NCI-H510A (cell line): ENCODE measurements around the gene APOL1.
"Not testable (repeated sequence)": the region's sequence is repeated elsewhere in the genome, so short reads cannot be mapped to it uniquely, and the experiment has no call there.

Source experiments
- DNase-seq: peaks from one replicate; lab custom pipeline; 2025; lab: John Stamatoyannopoulos, UW

The APOL1 gene

DNA sequence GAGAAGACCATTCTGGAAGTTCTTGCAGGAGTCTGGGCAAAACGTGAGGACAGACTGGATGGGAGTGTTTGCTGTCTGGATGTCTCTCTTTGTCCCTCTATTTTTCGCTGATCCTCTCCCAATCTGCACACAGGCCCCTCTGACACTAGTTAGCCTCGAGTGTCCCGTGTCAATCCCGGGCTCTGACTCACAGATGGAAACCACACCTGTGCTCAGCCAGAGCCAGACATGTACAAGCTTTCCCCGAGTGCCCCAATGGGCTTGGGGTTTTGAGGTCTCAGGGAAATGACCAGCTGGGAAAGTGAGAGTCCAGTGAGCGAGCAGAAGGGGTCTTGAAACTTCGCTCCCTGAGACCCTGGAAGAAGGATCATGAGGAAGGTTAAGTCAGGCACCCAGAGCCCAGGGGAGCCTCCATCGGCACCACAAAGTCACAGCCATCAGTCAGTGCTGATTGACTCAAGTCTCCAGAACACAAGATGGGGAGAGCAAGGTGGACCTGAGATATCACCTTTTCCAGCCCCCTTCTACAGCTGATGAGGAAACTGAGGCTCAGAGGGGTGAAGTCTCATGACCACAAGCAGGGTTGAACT is 27.5 kb upstream of the APOL1 start:
- no peak for DNase-seq

DNA sequence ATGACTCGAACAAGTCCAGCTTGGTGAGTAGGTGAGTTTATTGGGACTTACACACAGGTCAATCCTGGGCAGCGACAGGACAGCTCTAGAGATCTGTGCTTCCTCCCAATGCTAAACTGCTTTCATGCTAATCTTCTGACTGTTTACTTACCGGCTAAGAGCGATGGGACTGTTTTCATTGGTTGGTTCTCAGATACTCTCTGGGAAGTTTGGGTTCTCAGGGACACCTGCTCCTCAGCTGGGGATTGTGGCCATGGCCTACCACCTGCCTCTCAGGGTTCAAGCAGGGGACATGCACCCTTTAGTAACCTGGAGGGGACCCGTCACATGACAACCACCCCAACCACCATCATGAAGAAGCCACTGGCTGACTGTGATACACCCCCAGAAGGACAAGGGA is 26.7 kb upstream of the APOL1 start:
- peak; percentile 55 for DNase-seq

DNA sequence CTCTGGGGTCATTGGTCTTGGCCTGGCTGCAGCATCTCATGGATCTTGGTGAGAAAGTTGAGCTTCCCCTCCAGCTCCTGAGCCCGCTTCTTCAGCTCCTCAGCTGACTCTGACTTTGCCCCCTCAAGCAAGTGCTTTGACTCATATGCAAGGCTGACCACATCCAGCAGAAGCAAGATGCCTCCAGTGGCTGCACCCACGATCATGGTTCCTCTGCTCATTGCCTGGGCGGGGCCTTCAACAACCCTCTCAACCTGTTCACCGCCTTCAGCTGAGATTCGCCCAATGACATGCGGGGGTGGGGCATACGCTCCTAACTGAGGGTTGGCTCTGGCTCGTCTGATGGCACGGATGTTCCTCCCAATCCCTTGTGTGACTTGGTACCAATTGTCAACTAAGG is 25.5 kb upstream of the APOL1 start:
- peak; percentile 64 for DNase-seq

DNA sequence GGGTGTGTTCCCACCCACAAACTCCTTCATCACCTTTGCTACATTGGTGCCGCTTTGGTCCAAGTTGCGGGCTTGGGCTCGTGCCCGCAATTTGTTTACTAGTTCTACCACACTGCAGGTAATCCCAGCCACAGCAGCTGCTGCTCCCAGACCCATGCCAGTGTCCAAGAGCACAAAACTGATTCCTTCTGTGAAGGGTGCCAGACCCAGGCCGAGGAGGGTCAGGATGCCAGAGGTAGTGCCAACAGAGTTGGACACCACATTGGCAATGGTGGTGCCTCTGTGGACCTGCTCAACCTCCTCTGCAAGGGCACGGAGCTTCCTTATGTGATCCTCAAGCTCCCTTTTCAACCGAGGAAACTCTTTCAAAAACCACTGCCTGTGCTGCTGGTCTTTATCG is 25.1 kb upstream of the APOL1 start:
- no peak for DNase-seq

DNA sequence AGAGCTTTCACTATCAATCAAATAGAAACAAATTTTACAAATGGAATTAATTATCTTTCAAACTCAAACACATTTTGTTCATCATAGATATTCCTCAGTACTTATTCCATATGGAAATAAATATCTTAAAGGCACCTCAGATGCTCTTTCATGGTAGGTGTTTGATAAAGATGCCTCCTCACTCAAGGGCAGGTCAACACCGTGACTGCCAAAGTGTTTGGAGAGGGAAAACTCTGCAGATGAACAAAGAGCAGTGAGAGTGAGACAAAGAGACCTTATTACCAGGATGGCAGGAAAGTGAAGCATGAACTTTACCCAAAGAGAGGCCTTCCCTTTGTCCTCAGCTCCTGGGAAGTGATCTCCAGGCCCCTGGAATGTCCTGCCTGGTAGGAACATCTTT is 24.6 kb upstream of the APOL1 start:
- DNase-seq: not testable (repeated sequence)

DNA sequence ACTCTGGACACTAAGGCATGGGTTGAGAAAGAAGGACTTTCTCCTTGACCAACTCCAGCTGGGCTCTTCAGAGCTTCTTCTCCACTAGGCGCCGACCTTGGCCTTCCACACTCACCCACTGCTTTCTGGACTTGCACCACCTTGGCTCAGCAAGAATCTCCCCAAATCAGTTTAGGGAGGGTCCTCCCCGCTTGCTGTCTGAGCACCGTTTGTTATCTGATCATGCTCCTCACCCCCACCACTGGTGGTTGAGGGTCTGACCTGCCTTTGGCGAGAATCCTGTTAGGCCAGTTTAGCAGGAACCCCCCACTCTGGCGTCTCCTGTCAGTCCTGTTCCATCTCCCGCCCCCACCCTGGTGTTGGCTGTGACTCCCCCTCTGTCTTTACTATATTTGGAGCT is 24.0 kb upstream of the APOL1 start:
- DNase-seq: no peak

DNA sequence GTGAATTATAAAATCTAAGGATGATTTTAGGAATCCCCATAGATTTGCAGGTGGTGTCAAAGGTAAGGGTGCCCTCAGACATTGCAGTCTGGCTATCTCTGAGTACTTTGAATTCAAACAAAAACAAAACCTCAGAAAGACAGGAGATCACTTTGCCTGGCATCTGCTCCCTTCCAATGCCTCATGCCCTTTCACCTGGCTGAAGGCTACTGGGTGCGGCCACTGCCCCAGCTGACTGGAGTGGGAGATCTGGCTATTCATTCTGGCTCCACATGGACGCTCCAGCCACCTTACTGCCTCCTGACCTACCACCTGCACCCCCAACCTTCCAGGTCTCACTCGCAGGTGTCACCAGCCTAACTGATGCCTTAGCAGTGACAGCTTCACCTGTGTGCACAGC is 23.3 kb upstream of the APOL1 start:
- not testable (repeated sequence) for DNase-seq

DNA sequence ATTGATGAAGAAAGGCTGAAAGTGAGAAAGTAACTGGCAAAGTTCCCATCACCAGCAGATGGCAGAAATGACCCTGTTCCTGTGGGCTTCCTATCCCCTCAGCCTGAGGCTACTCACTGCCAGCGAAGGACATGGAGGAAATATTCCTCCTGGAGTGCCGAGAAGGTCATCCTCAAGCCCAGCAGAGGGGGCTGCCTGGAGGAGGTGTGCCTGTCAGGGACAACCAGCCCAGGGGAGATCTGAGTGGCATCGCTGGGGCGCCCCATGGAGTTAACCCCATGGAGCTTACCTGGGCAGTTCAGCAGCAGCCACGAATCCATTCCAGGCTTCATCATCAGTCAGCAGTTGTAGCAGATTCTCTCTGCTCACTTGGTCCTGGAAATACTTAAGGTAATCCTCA is 21.9 kb upstream of the APOL1 start:
- DNase-seq: not testable (repeated sequence)

DNA sequence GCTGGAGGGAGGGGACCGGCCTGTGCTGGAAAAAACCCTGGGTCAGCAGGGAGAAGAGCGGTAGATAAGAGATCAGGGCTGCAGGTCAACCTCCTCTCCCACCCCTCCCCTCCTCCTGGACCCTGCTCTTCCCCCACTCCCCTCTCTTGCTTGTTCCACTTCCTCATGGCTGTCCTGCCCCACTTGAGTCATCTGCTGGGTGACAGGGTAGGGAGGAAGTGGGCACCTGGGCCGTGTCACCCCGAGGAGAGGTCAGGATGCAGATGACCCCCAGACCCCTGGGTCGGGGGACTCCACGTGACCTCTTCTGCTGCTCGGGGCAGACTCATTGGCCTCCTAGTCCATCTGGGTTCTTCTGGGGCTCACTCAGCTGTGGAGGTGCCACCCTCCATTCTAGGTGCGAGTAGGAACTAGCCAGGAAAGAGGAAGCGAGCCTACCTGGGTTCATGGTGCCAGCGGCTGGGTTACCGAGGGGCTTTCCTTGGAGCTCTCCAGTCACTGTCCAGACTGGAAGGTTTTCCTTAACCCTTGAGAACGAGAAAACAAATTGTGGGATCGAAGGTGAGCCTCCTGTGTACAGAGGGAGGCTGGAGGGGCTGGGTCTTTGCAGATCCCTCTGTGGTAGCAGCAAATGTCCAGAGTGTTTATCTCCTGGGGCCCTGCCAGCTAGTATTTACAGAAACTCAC is 20.1 kb upstream of the APOL1 start:
- no peak for DNase-seq

DNA sequence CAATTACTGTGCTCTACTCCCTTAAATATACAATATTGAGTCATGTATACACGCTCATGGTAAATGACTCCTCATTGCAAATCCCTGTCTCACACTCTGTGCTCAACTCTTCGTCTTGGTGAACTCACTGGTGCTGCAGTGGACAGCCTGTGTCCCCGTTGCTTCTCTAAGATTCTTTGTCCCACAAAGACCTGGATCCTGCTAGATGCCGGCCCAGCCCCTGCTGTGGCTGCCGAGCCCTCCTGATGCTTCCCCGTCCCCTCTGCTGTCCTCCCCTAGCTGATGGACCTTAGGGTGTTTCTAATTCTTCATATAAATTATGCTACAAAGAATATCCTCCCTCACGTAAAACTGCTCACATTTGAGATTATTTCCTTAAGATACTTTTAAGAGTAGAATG is 19.1 kb upstream of the APOL1 start:
- no peak for DNase-seq

DNA sequence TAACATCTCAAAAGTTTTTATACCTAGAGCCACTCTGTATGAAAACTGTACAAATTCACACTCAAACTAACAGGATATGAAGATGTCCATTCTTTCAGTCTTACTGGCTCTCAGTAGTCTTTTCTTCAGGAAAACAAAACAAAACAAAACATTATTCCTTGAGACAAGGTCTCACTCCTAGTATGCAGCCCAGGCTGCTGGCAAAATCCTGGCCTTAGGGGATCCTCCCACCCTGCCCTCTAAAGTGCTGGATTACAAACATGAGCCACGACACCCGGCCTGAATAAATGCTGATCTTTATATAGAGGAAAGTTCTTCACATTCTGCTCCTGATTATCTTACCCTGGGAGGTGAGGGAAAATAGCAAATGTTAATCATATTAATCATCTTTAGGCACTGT is 18.7 kb upstream of the APOL1 start:
- no peak for DNase-seq

DNA sequence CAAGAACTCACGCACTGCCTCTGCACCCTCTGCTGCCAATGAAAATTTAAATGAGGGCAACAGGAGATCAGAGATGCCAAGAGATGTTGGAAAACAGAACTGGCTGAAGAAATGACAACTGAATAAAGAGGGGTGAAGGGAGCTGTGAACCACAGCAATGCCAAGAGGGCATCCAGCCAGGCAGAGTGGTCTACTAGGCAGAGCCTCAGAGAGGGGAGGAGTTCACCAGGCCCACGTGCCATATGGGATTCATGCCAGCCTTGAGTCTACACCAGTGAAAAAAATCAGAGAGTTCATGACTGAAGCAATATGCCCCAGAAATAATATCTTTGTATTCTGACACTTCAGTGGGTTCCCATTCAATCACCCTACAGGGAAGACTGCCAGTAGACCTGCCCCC is 18.0 kb upstream of the APOL1 start:
- no peak for DNase-seq

DNA sequence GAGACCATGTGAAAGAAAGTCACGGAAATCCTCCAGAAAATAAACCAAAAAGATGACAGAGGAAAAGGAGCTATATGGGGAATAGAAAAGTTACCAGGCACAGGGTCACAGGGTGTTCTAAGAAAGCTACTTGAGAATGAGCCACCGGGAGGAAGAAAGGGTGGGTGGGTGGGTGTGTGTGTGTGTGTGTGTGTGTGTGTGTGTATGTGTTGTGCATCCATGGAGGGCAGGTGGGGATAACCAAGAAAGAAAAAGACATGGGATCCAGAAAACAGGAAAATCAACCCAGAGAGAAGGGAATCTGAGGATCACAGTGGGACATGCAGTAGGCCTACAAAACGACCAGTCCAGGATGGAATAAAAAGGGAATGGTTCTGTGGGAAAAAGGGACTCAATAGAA is 17.3 kb upstream of the APOL1 start:
- no peak for DNase-seq

DNA sequence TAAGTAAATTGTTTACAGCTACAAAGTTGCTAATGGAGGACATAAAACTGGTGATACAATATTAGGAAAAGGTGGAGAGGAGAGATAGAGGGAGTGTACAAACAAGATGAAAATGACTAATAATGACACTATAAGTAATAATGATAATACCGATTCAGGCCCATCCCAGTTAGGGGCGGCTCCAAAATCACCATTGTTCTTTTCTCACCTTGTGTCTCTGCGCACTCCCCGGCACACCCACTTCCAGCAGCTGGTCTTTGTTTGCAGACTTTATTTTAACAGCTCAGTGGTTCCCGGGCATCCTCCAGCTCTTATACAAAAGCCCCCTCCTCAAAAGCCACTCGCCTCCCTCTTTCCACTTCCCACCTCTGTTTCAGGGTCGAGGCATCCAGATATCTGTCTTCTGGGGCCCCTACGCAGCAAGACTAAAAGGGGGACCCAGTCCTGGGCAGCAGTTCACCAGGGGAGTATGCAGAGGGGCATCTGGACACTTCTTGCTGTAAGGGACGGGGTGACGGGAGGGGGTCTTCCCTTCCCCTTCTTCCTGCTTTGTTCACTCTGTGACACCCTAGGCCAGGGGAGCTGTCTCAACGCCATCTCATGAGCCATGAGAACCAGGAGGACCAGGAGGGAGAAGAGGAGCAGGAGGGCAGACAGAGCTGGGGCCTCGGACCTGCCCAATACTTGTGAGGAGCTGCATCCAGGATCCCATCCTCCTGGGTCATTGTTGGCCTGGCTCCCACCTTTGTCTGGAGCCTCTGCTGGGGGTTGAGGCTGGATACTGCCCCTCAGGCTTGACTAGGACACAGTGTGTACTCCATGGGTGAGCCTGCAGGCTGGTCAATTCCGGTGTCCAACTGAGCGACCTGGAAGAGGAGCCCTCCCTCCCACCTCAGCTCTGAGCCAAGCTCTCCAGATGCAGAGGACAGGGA is 16.3 kb upstream of the APOL1 start:
- DNase-seq: no peak

DNA sequence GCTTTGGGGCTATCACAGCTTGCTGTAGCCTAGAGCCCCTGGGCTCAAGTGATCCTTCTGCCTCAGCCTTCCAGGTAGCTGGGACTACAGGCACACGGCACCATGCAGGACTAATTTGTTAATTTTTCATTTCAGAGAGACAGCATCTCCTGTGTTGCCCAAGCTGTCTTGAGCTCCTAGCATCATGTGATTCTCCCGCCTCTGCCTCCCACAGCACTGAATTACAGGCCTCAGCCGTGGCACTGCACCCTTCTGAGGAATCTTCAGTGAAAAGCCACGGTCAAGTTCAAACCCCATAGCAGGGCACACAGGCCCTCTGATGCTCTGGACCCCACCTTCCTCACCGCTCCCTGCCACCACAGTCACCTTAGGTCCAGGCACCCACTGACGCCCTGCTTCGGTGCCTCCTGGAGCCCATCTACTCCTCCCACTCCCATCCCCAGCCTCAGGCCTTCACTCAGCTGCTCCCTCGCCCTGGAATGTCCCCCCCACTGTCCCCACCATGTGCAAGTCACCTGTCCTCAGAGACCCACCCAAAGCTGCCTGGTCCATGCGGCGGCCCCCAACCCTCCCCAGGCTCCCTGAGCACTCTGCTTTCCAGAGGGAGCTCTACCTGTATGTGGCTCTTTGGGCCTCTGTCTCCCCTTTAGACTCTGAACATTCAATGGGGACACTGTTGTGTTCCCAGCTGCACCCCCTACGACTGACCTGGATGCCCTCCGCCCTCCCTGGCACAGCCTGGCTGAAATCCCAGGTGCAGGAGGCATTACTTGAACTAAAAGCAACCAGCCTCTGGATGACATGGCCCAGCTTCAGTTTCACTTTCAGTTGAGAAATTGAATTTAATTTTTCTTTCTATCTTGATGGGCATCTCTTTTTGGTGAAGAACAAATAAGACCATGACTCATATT is 15.2 kb upstream of the APOL1 start:
- no peak for DNase-seq

DNA sequence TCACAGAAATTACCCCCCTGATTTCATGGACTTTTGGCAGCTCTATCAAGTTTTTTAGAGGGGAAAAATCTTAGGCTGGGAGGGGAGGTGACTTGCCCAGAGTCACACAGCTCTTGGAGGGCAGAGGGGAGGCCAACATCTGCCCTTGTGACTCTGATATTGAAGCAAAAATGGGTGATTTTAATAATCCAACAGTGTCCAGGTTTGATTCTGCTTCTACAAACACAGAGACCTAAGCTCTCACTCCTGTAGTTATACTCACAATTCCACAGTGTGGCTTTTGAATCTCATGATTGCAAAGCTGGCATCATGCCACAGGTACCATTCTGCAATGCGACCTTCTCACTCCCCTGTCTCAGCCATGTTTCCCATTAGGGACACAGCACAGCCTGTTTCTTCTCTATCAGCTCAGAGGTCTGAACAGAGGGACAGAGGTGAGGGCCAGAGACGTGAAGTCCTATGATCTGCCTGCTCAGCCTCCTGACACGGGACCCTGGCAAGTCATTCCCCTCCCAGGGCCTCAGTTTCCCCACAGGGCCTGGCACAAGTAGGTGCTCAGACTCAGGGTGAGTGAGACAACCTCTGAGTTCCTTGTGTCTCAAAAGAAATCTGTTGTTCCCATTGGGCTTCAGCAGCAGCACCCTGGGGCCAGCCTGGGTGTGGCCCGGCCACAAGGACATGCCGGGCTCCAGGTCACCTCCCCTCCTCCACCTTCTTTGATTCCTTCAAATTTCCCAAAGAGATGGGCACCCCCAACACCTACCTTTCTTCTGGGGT is 14.4 kb upstream of the APOL1 start:
- no peak for DNase-seq

DNA sequence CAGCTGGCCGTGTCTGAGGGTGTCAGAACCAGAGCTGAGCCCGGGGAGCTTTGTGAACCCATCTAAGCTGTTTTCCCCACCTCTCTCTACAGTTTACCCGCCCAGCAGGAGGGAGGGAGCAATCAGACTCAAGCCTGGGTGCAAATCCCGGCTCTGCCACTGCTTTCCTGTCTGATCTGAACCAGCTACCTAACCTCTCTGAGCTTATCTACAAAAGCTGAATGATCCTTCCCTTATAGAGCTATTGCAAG is 13.9 kb upstream of the APOL1 start:
- no peak for DNase-seq

DNA sequence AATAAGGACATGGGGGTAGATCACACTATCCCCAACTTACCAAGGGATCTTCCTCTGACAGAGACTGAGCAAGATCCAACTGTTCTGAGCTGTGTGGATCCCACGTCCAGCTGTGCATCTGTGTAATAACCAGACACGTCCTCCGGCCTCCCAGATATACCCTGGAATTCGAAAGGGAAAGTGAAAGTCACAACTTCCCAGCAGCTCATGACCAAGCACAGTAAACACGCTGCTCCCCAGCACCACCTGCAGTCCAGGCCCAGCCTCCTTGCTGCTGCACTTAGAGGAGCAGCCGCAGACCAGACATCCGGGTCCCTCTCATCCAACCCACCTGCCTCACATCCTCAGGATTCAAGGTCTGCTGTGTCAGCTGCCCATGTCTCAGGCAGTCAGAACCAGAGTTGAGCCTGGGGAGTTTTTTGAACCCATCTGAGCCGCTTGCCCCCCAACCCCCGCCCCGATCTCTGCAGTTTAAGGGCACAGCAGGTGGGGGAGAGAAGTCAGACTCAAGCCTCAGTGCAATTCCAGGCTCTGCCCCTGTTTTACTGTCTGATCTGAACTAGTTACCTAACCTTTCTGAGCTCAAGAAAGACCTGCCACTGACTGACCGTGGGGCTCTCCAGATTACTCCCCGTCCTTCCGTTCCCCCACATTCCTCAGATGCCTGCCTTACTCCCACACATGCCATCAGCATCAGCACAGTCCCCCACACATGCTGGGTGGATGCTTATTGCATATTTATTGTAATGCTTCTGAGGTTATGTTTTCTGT is 13.3 kb upstream of the APOL1 start, which contains the start of gene APOL2:
Gene APOL2 (minus strand): TSS at position 127 of the 771 bp plus-strand sequence. CDS start 6,365 bp downstream, outside the sequence.
- DNase-seq: peak; percentile 74

DNA sequence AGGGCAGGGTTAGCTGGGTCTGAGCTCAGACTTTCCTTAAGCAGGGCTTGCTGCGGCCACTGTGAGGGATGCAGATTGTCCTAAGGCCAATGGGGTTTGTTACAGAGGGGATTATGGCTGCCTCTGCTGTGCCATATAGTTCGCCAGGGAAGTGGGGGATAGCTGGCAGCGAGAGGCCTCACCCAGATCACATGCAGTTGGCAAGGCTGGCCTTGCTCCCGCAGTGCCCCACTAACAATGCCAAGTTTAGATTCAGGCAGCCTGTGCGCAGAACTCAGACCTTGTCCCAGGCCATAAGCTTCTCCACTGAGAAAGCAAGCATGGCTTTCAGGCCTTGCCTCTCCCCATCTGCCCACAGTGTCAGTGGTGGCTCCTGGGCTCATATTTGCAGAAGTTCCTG is 8.9 kb upstream of the APOL1 start:
- DNase-seq: no peak

DNA sequence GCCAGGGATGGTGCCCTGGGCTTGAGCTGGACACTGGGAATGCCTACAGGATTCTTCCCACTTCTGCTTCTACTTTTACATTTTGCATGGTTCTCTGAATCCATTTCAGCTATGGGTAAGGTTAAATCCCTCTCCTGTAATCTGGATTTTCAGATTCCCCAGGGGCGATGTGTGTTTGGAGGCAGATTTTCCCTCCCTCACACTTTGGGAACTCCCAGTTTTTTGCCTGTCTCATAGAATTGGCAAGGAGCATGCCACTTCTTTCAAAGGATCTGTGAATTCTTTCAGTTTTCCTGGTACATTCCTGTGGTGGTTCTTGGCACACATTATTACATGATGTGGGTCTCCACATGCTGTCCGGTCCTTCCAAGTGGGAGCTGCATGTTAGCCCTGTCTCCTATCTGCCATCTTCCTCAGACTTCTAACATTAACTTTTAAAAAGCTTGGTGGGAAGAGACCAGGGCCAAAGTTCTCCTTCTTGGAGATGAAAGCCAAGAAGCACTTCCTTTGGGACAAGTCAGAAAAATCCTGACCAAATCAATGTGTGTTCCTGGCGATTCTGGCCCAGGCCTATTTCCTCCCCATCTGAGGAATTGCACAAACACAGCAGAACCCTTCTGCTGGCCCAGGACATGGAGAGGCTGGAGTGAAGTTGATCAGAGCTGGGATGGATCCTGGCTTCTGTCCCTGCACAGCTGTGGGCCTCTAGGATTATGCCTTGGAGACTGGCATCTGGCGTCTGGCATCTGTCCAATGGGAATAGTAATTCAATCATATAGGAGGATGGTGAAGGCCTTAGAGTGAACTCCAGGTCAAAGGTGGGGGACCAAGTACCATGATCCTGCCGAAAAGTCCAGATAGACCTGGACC is 8.2 kb upstream of the APOL1 start:
- no peak for DNase-seq
